Chondrocyte (in vitro differentiated cells): ENCODE measurements around the gene SEC24D. TPM values are rescaled to one million over a fixed set of nuclear protein-coding genes. Genes with fewer than 3 reads are reported as not detected.

Source experiments
- DNase-seq: peaks from one replicate; pipeline ENCODE4 v3.0.0; 2021; ENCODE audit warnings: mixed read lengths, low spot score
- H3K27ac Mint-ChIP-seq: one replicate; pipeline ENCODE4 v1.8.0; 2021; ENCODE audit warnings: mild to moderate bottlenecking, moderate library complexity, mixed read lengths; ENCODE audit not compliant: unreplicated experiment
- H3K27me3 Mint-ChIP-seq: 2 replicates; pipeline ENCODE4 v1.8.0; 2021; ENCODE audit warnings: low read depth, mixed read lengths
- H3K36me3 Mint-ChIP-seq: 2 replicates; pipeline ENCODE4 v1.8.0; 2021; ENCODE audit warnings: low read depth, mixed read lengths
- H3K4me1 Mint-ChIP-seq: 2 replicates; pipeline ENCODE4 v1.8.0; 2021; ENCODE audit warnings: low read depth, mild to moderate bottlenecking, mixed read lengths
- H3K4me3 Mint-ChIP-seq: one replicate; pipeline ENCODE4 v1.8.0; 2021; ENCODE audit warnings: mild to moderate bottlenecking, moderate library complexity, mixed read lengths; ENCODE audit not compliant: unreplicated experiment
- H3K9me3 Mint-ChIP-seq: 2 replicates; pipeline ENCODE4 v1.8.0; 2021; ENCODE audit warnings: low read depth, mixed read lengths
- total RNA-seq: library from RNA; stranded (reverse); gene quantifications from 3 replicates; pipeline ENCODE4 v1.2.1, GENCODE V29; 2021
- TF ChIP-seq, protein P1 (sequence below): fragments of 200-600 bp; sonication (generic); IDR thresholded peaks from 2 replicates; pipeline ENCODE4 v1.5.0; 2021; ENCODE audit warnings: antibody characterized with exemption, mild to moderate bottlenecking, moderate library complexity

The SEC24D gene
- total RNA-seq, 1 donor from 2014 or later, result 204 TPM

DNA sequence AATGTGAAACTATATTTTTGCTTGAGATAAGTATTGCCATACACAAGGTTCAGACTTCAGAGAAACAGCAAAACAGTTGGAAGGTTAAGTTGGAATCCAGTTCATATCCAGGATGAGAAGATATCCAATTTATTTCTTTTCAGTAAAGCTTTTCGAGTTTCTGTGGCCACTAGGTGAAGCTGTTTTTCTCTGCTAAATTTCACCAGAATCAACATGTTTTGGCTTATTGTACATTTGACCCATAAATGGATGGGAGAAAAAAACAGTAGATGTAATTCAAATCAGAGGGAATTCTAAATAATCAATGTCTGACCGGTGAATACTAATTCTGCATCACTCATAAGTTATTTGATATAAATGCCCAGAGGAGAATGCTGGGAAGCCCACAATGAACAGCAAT is 159.8 kb downstream of the SEC24D start:
- Mint-ChIP-seq H3K4me3 (no peak overlapping the region), H3K4me1 (no peaks in the 10 kb centered on the region), H3K9me3 (no peaks in the 10 kb centered on the region), H3K36me3 (no peaks in the 10 kb centered on the region), H3K27me3 (peaks cover 16% of the 10 kb centered on the region), H3K27ac (no peak overlapping the region)
- no peak for DNase-seq
- TF ChIP-seq, protein P1, sequence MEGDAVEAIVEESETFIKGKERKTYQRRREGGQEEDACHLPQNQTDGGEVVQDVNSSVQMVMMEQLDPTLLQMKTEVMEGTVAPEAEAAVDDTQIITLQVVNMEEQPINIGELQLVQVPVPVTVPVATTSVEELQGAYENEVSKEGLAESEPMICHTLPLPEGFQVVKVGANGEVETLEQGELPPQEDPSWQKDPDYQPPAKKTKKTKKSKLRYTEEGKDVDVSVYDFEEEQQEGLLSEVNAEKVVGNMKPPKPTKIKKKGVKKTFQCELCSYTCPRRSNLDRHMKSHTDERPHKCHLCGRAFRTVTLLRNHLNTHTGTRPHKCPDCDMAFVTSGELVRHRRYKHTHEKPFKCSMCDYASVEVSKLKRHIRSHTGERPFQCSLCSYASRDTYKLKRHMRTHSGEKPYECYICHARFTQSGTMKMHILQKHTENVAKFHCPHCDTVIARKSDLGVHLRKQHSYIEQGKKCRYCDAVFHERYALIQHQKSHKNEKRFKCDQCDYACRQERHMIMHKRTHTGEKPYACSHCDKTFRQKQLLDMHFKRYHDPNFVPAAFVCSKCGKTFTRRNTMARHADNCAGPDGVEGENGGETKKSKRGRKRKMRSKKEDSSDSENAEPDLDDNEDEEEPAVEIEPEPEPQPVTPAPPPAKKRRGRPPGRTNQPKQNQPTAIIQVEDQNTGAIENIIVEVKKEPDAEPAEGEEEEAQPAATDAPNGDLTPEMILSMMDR, result peak; percentile 48

Other genes with a start within 250 kb of the SEC24D start
- gene METTL14, start 150.7 kb downstream of the SEC24D start, total RNA-seq, result 29.3 to 43.5 TPM (median 32.1 TPM) in 3 replicates
- gene SYNPO2, start 52.7 kb upstream of the SEC24D start, total RNA-seq, result 12.3 to 21.5 TPM (median 20.7 TPM) in 3 replicates